ENCODE data around the gene NOL9. TPM values are rescaled to one million over a fixed set of nuclear protein-coding genes. Genes with fewer than 3 reads are reported as not detected.
"Not testable (repeated sequence)": the region's sequence is repeated elsewhere in the genome, so short reads cannot be mapped to it uniquely, and the experiment has no call there.

NOL9 gene
- total and polyA plus RNA-seq, 10 of the 15 experiments (the other 5 are each of a cell fraction or from before 2014, with no cell fraction given), result 3.9 to 35.9 (median 23.0) TPM

DNA sequence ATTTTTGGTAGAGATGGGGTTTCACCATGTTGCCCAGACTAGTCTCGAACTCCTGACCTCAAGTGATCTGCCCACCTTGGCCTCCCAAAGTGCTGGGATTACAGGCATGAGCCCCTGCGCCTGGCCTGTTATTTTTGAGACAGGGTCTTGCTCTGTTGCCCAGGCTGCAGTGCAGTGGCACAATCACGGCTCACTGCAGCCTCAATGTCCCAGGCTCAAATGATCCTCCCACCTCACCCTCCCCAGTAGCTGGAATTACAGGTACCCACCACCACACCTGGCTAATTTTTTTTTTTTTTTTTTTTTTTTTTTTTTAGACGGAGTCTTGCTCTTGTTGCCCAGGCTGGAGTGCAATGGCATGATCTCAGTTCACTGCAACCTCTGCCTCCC, 60.5 kb downstream of the NOL9 start:
- H3K4me1 ChIP-seq (ENCODE audit: control insufficient read depth, insufficient read depth, low read length); POLR2A ChIA-PET; H3K9ac ChIP-seq (ENCODE audit: control insufficient read depth, insufficient read depth, low read length); BruUV-seq (replicated peaks); H3K36me3 ChIP-seq (ENCODE audit: control insufficient read depth in 2 of 2, insufficient read depth in 2 of 2, low read length in 1 of 2); SMC1A ChIA-PET (ENCODE audit: uncharacterized antibody, unreplicated experiment); H3K4me2 ChIP-seq (ENCODE audit: control insufficient read depth, insufficient read depth); H3K4me3 ChIP-seq; H3K9me3 ChIP-seq (replicated peaks; ENCODE audit: control insufficient read depth, insufficient read depth, low read length); H3K27me3 ChIP-seq (replicated peaks in 1 of 2; ENCODE audit: control insufficient read depth in 2 of 2, insufficient read depth in 2 of 2, low read length in 1 of 2); FAIRE-seq; H3K79me2 ChIP-seq (ENCODE audit: control insufficient read depth, insufficient read depth, low read length); RAD21 ChIA-PET (ENCODE audit: unreplicated experiment); H2AFZ ChIP-seq (ENCODE audit: control insufficient read depth, low read depth, low read length); H4K20me1 ChIP-seq (ENCODE audit: control insufficient read depth, insufficient read depth); intact Hi-C loops (cut with micrococcal nuclease; ENCODE audit: unreplicated experiment); DNase-seq (ENCODE audit: low read depth, low spot score); ATAC-seq; H3K27ac ChIP-seq (ENCODE audit: control insufficient read depth, insufficient read depth): not testable (repeated sequence)
- CTCF ChIA-PET, result interaction anchor here (0.7 kb wide), 1 partner anchor 20 kb away, joined by 3 read pairs; no protein-coding TSS in a partner anchor
- in situ Hi-C loops (cut with MboI), result loop anchor here (5.0 to 25.0 kb wide), 2 partner anchors 143 to 718 kb away; no protein-coding TSS in a partner anchor
- 21% methylated on average over 3 of the region's 4 CpGs for WGBS (ENCODE audit: insufficient coverage, insufficient replicate concordance, low lambda C conversion rate, missing lambda C conversion rate)

DNA sequence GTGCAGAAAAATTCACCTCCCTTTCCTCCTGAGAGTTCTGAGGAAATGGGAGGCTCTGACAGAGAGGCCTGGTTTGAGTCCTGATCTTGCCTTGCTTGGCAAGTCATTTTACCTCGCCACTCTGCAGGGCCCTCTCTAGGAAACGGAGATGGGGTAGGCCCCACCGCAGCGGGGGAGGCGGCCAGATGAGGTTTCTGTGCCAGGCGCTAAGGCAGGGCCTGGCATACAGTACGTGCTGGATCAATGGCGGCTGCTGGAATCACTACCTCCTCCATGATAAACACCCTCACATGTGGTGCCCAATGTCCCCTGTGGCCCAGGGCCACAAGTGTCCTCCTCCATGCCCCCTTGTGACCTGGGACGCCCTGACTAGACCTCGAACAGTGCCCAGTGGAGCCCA, 62.3 kb downstream of the NOL9 start:
- H4K20me1 ChIP-seq (ENCODE audit: control insufficient read depth, insufficient read depth), result no peaks in the 10 kb centered on the region
- DNase-seq (ENCODE audit: low read depth, low spot score) (no peak), FAIRE-seq (no peak), ATAC-seq (no peak)
- in situ Hi-C loops (cut with MboI), result loop anchor here (5.0 to 25.0 kb wide), 2 partner anchors 145 to 720 kb away; no protein-coding TSS in a partner anchor
- no peaks in the 10 kb centered on the region for H3K4me1 ChIP-seq (ENCODE audit: control insufficient read depth, insufficient read depth, low read length)
- POLR2A ChIA-PET, result interaction anchor here (1.0 kb wide), 1 partner anchor 31 kb away, joined by 3 read pairs; no protein-coding TSS in a partner anchor
- peaks cover 0 to 4% of the 10 kb centered on the region in 2 experiments; a peak in 2 of 4 replicates for H3K27me3 ChIP-seq (replicated peaks in 1 of 2; ENCODE audit: control insufficient read depth in 2 of 2, insufficient read depth in 2 of 2, low read length in 1 of 2)
- RAD21 ChIA-PET (ENCODE audit: unreplicated experiment), result no interaction called here
- intact Hi-C loops (cut with micrococcal nuclease; ENCODE audit: unreplicated experiment), result no loop called here
- no peak overlapping the region for H3K4me3 ChIP-seq
- no peaks in the 10 kb centered on the region for H3K79me2 ChIP-seq (ENCODE audit: control insufficient read depth, insufficient read depth, low read length)
- no peaks in the 10 kb centered on the region for H3K36me3 ChIP-seq (ENCODE audit: control insufficient read depth in 2 of 2, insufficient read depth in 2 of 2, low read length in 1 of 2)
- H3K27ac ChIP-seq (ENCODE audit: control insufficient read depth, insufficient read depth), result no peak overlapping the region
- no TSS peak for BruUV-seq (replicated peaks)
- WGBS (ENCODE audit: insufficient coverage, insufficient replicate concordance, low lambda C conversion rate, missing lambda C conversion rate), result 63% methylated on average over 10 of the region's 10 CpGs
- H2AFZ ChIP-seq (ENCODE audit: control insufficient read depth, low read depth, low read length), result no peak overlapping the region
- H3K4me2 ChIP-seq (ENCODE audit: control insufficient read depth, insufficient read depth), result no peak overlapping the region
- H3K9ac ChIP-seq (ENCODE audit: control insufficient read depth, insufficient read depth, low read length), result no peak overlapping the region
- no peaks in the 10 kb centered on the region for H3K9me3 ChIP-seq (replicated peaks; ENCODE audit: control insufficient read depth, insufficient read depth, low read length)
- SMC1A ChIA-PET (ENCODE audit: uncharacterized antibody, unreplicated experiment), result interaction anchor here (0.8 to 1.4 kb wide), 3 partner anchors 21 to 69 kb away, joined by 3 read pairs; no protein-coding TSS in a partner anchor
- CTCF ChIA-PET, result interaction anchor here (0.8 to 4.9 kb wide), 4 partner anchors 21 to 155 kb away, joined by 3 to 25 read pairs (median 3); no protein-coding TSS in a partner anchor
- TF ChIP-seq RAD51 (IDR thresholded peaks at IDR 0.05), result no peak
